Measurements from ENCODE around the gene UFSP2.

UFSP2 gene

GRCh38 chr4:185404031-185404430 is 21.7 kb downstream of the UFSP2 start:
- H3K9ac ChIP-seq (ENCODE audit: low read depth in 1 of 2, low read length in 2 of 2) = no peak overlapping the region
- H3K4me1 ChIP-seq (ENCODE audit: control insufficient read depth in 1 of 2, insufficient read depth in 2 of 2, low read length in 2 of 2) = no peaks in the 10 kb centered on the region
- no peaks in the 10 kb centered on the region for H3K27me3 ChIP-seq (ENCODE audit: control insufficient read depth in 1 of 2, insufficient read depth in 2 of 2, low read length in 2 of 2)
- peaks cover 17 to 41% of the 10 kb centered on the region in 2 donors for H3K36me3 ChIP-seq (ENCODE audit: control insufficient read depth in 1 of 2, insufficient read depth in 2 of 2, low read length in 2 of 2)
- H3K9me3 ChIP-seq (ENCODE audit: control insufficient read depth in 1 of 2, low read length in 2 of 2) = no peaks in the 10 kb centered on the region
- H3K27ac ChIP-seq (ENCODE audit: low read depth, low read length) = no peak overlapping the region
- H3K4me3 ChIP-seq (ENCODE audit: low read depth in 1 of 2, low read length in 2 of 2) = no peak overlapping the region

- H3K9me3 ChIP-seq (ENCODE audit: control insufficient read depth in 1 of 2, low read length in 2 of 2) = no peaks in the 10 kb centered on the region
- H3K27ac ChIP-seq (ENCODE audit: low read depth, low read length) = no peak overlapping the region
- H3K9ac ChIP-seq (ENCODE audit: low read depth in 1 of 2, low read length in 2 of 2) = no peak overlapping the region
- peaks cover 13 to 14% of the 10 kb centered on the region in 2 donors for H3K4me1 ChIP-seq (ENCODE audit: control insufficient read depth in 1 of 2, insufficient read depth in 2 of 2, low read length in 2 of 2)
- no peaks in the 10 kb centered on the region for H3K27me3 ChIP-seq (ENCODE audit: control insufficient read depth in 1 of 2, insufficient read depth in 2 of 2, low read length in 2 of 2)
- peak overlapping the region in 1 of 2 donors; percentile 9 for H3K4me3 ChIP-seq (ENCODE audit: low read depth in 1 of 2, low read length in 2 of 2)
- peaks cover 14% of the 10 kb centered on the region in 2 donors for H3K36me3 ChIP-seq (ENCODE audit: control insufficient read depth in 1 of 2, insufficient read depth in 2 of 2, low read length in 2 of 2)
Measured at GRCh38 chr4:185399466-185399865, 26.3 kb downstream of the UFSP2 start.

- H3K27me3 ChIP-seq (ENCODE audit: control insufficient read depth in 1 of 2, insufficient read depth in 2 of 2, low read length in 2 of 2) = no peaks in the 10 kb centered on the region
- peaks cover 13 to 15% of the 10 kb centered on the region in 2 donors for H3K4me1 ChIP-seq (ENCODE audit: control insufficient read depth in 1 of 2, insufficient read depth in 2 of 2, low read length in 2 of 2)
- peaks cover 14% of the 10 kb centered on the region in 2 donors for H3K36me3 ChIP-seq (ENCODE audit: control insufficient read depth in 1 of 2, insufficient read depth in 2 of 2, low read length in 2 of 2)
- no peak overlapping the region for H3K27ac ChIP-seq (ENCODE audit: low read depth, low read length)
- H3K4me3 ChIP-seq (ENCODE audit: low read depth in 1 of 2, low read length in 2 of 2) = peak overlapping the region in 1 of 2 donors; percentile 19
- H3K9ac ChIP-seq (ENCODE audit: low read depth in 1 of 2, low read length in 2 of 2) = no peak overlapping the region
- H3K9me3 ChIP-seq (ENCODE audit: control insufficient read depth in 1 of 2, low read length in 2 of 2) = no peaks in the 10 kb centered on the region
Measured at GRCh38 chr4:185398618-185399017, 27.1 kb downstream of the UFSP2 start.

- H3K27me3 ChIP-seq (ENCODE audit: control insufficient read depth in 1 of 2, insufficient read depth in 2 of 2, low read length in 2 of 2) = no peaks in the 10 kb centered on the region
- peak within 1 kb of the TSS; percentile 100 for H3K27ac ChIP-seq (ENCODE audit: low read depth, low read length)
- H3K9me3 ChIP-seq (ENCODE audit: control insufficient read depth in 1 of 2, low read length in 2 of 2) = no peaks in the 10 kb centered on the region
- H3K9ac ChIP-seq (ENCODE audit: low read depth in 1 of 2, low read length in 2 of 2) = peak within 1 kb of the TSS; percentile 88 to 95
- H3K36me3 ChIP-seq (ENCODE audit: control insufficient read depth in 1 of 2, insufficient read depth in 2 of 2, low read length in 2 of 2) = peaks cover 6 to 10% of the 10 kb centered on the region in 2 donors
- H3K4me1 ChIP-seq (ENCODE audit: control insufficient read depth in 1 of 2, insufficient read depth in 2 of 2, low read length in 2 of 2) = peaks cover 13 to 15% of the 10 kb centered on the region in 2 donors
- H3K4me3 ChIP-seq (ENCODE audit: low read depth in 1 of 2, low read length in 2 of 2) = peak within 1 kb of the TSS; percentile 86 to 92
Measured at GRCh38 chr4:185396724-185397385, 28.9 kb downstream of the UFSP2 start, which contains the start of gene ANKRD37. ANKRD37 (plus strand) TSS chr4:185396841; CDS start chr4:185396924, 83 bp downstream.

GRCh38 chr4:185395956-185396723 is 29.6 kb downstream of the UFSP2 start:
- peak overlapping the region; percentile 88 to 95 for H3K9ac ChIP-seq (ENCODE audit: low read depth in 1 of 2, low read length in 2 of 2)
- peak overlapping the region; percentile 100 for H3K27ac ChIP-seq (ENCODE audit: low read depth, low read length)
- H3K4me3 ChIP-seq (ENCODE audit: low read depth in 1 of 2, low read length in 2 of 2) = peak overlapping the region; percentile 86 to 92
- no peaks in the 10 kb centered on the region for H3K27me3 ChIP-seq (ENCODE audit: control insufficient read depth in 1 of 2, insufficient read depth in 2 of 2, low read length in 2 of 2)
- peaks cover 13 to 15% of the 10 kb centered on the region in 2 donors for H3K4me1 ChIP-seq (ENCODE audit: control insufficient read depth in 1 of 2, insufficient read depth in 2 of 2, low read length in 2 of 2)
- no peaks in the 10 kb centered on the region for H3K9me3 ChIP-seq (ENCODE audit: control insufficient read depth in 1 of 2, low read length in 2 of 2)
- H3K36me3 ChIP-seq (ENCODE audit: control insufficient read depth in 1 of 2, insufficient read depth in 2 of 2, low read length in 2 of 2) = peaks cover under 1 to 10% of the 10 kb centered on the region in 2 donors

GRCh38 chr4:185395238-185395955 is 30.4 kb downstream of the UFSP2 start, which contains the start of gene LRP2BP:
LRP2BP (minus strand) TSS chr4:185395924; CDS start chr4:185378186, 17,738 bp downstream.
- H3K9me3 ChIP-seq (ENCODE audit: control insufficient read depth in 1 of 2, low read length in 2 of 2) = no peaks in the 10 kb centered on the region

GRCh38 chr4:185394568-185395237 is 31.1 kb downstream of the UFSP2 start:
- no peak overlapping the region for H3K27ac ChIP-seq (ENCODE audit: low read depth, low read length)

More at GRCh38 chr4:185395238-185395955, 30.4 kb downstream of the UFSP2 start, which contains the start of gene LRP2BP:
- H3K4me3 ChIP-seq (ENCODE audit: low read depth in 1 of 2, low read length in 2 of 2) = peak within 1 kb of the TSS; percentile 86 to 92
- peaks cover 13 to 15% of the 10 kb centered on the region in 2 donors for H3K4me1 ChIP-seq (ENCODE audit: control insufficient read depth in 1 of 2, insufficient read depth in 2 of 2, low read length in 2 of 2)
- no peaks in the 10 kb centered on the region for H3K27me3 ChIP-seq (ENCODE audit: control insufficient read depth in 1 of 2, insufficient read depth in 2 of 2, low read length in 2 of 2)
- peak within 1 kb of the TSS; percentile 88 to 95 for H3K9ac ChIP-seq (ENCODE audit: low read depth in 1 of 2, low read length in 2 of 2)
- H3K36me3 ChIP-seq (ENCODE audit: control insufficient read depth in 1 of 2, insufficient read depth in 2 of 2, low read length in 2 of 2) = peaks cover 0 to 6% of the 10 kb centered on the region in 2 donors
- peak within 1 kb of the TSS; percentile 100 for H3K27ac ChIP-seq (ENCODE audit: low read depth, low read length)

GRCh38 chr4:185392156-185392555 is 33.6 kb downstream of the UFSP2 start:
- no peak overlapping the region for H3K9ac ChIP-seq (ENCODE audit: low read depth in 1 of 2, low read length in 2 of 2)
- H3K27ac ChIP-seq (ENCODE audit: low read depth, low read length) = no peak overlapping the region
- H3K4me3 ChIP-seq (ENCODE audit: low read depth in 1 of 2, low read length in 2 of 2) = no peak overlapping the region
- no peaks in the 10 kb centered on the region for H3K9me3 ChIP-seq (ENCODE audit: control insufficient read depth in 1 of 2, low read length in 2 of 2)
- no peaks in the 10 kb centered on the region for H3K36me3 ChIP-seq (ENCODE audit: control insufficient read depth in 1 of 2, insufficient read depth in 2 of 2, low read length in 2 of 2)
- H3K4me1 ChIP-seq (ENCODE audit: control insufficient read depth in 1 of 2, insufficient read depth in 2 of 2, low read length in 2 of 2) = peaks cover 6 to 10% of the 10 kb centered on the region in 2 donors
- H3K27me3 ChIP-seq (ENCODE audit: control insufficient read depth in 1 of 2, insufficient read depth in 2 of 2, low read length in 2 of 2) = no peaks in the 10 kb centered on the region

More at GRCh38 chr4:185394568-185395237, 31.1 kb downstream of the UFSP2 start:
- Histone ChIP-seq H3K9ac (ENCODE audit: low read depth in 1 of 2, low read length in 2 of 2) (peak overlapping the region; percentile 88 to 95), H3K36me3 (ENCODE audit: control insufficient read depth in 1 of 2, insufficient read depth in 2 of 2, low read length in 2 of 2) (no peaks in the 10 kb centered on the region), H3K4me3 (ENCODE audit: low read depth in 1 of 2, low read length in 2 of 2) (peak overlapping the region; percentile 59 to 65), H3K4me1 (ENCODE audit: control insufficient read depth in 1 of 2, insufficient read depth in 2 of 2, low read length in 2 of 2) (peaks cover 13 to 15% of the 10 kb centered on the region in 2 donors), H3K9me3 (ENCODE audit: control insufficient read depth in 1 of 2, low read length in 2 of 2) (no peaks in the 10 kb centered on the region), H3K27me3 (ENCODE audit: control insufficient read depth in 1 of 2, insufficient read depth in 2 of 2, low read length in 2 of 2) (no peaks in the 10 kb centered on the region)

GRCh38 chr4:185390941-185391340 is 34.8 kb downstream of the UFSP2 start:
- H3K4me1 ChIP-seq (ENCODE audit: control insufficient read depth in 1 of 2, insufficient read depth in 2 of 2, low read length in 2 of 2) = peaks cover 6 to 7% of the 10 kb centered on the region in 2 donors
- H3K4me3 ChIP-seq (ENCODE audit: low read depth in 1 of 2, low read length in 2 of 2) = no peak overlapping the region
- no peaks in the 10 kb centered on the region for H3K36me3 ChIP-seq (ENCODE audit: control insufficient read depth in 1 of 2, insufficient read depth in 2 of 2, low read length in 2 of 2)
- no peaks in the 10 kb centered on the region for H3K27me3 ChIP-seq (ENCODE audit: control insufficient read depth in 1 of 2, insufficient read depth in 2 of 2, low read length in 2 of 2)
- H3K27ac ChIP-seq (ENCODE audit: low read depth, low read length) = no peak overlapping the region
- H3K9me3 ChIP-seq (ENCODE audit: control insufficient read depth in 1 of 2, low read length in 2 of 2) = no peaks in the 10 kb centered on the region
- H3K9ac ChIP-seq (ENCODE audit: low read depth in 1 of 2, low read length in 2 of 2) = no peak overlapping the region

Data from duodenal mucosa (tissue), 2 donors.